HG02981 (cell line): ENCODE results near the gene CACNA1D.
A peak's percentile ranks its signal among the peaks of the same experiment; 100 is the strongest.

Experiments
- ATAC-seq: cut with Tn5 transposase; IDR thresholded peaks from one replicate; pipeline ENCODE4 v1.9.1; 2021; ENCODE audit warnings: mild to moderate bottlenecking, moderate library complexity; ENCODE audit not compliant: unreplicated experiment

Gene CACNA1D

GRCh38 chr3:53802256-53802880 is 308.0 kb downstream of the CACNA1D start:
- ATAC-seq: no peak

GRCh38 chr3:53803124-53803815 is 308.9 kb downstream of the CACNA1D start:
- no peak for ATAC-seq

GRCh38 chr3:53803816-53804695 is 309.6 kb downstream of the CACNA1D start:
- no peak for ATAC-seq

GRCh38 chr3:53804697-53805462 is 310.5 kb downstream of the CACNA1D start:
- peak; percentile 77 for ATAC-seq

GRCh38 chr3:53805463-53806159 is 311.2 kb downstream of the CACNA1D start:
- ATAC-seq: no peak

- no peak for ATAC-seq
These were observed 312.0 kb downstream of the CACNA1D start for GRCh38 chr3:53806182-53807116.

GRCh38 chr3:53807117-53807810 is 312.9 kb downstream of the CACNA1D start:
- ATAC-seq: no peak

GRCh38 chr3:53808496-53808895 is 314.1 kb downstream of the CACNA1D start:
- no peak for ATAC-seq

GRCh38 chr3:53809267-53809666 is 314.9 kb downstream of the CACNA1D start:
- ATAC-seq: no peak

- no peak for ATAC-seq
These were observed 315.5 kb downstream of the CACNA1D start for GRCh38 chr3:53809764-53810400.

- ATAC-seq: no peak
These were observed 316.9 kb downstream of the CACNA1D start for GRCh38 chr3:53811143-53811927.

GRCh38 chr3:53812434-53812833 is 318.0 kb downstream of the CACNA1D start:
- no peak for ATAC-seq

GRCh38 chr3:53813229-53813628 is 318.8 kb downstream of the CACNA1D start:
- no peak for ATAC-seq

GRCh38 chr3:53813876-53814275 is 319.5 kb downstream of the CACNA1D start:
- ATAC-seq: no peak

GRCh38 chr3:53815067-53815466 is 320.7 kb downstream of the CACNA1D start:
- ATAC-seq: no peak

- no peak for ATAC-seq
These were observed 321.2 kb downstream of the CACNA1D start for GRCh38 chr3:53815651-53816050.

- ATAC-seq: no peak
These were observed 322.0 kb downstream of the CACNA1D start for GRCh38 chr3:53816425-53816824.
